GM19193 (cell line): ENCODE measurements around the gene ZSCAN5A.

Experiments
- POLR2A ChIP-seq: IDR thresholded peaks from 4 replicates; pipeline ENCODE4 v1.6.1; 2011; ENCODE audit not compliant: insufficient read depth, insufficient read length; ENCODE audit errors: extremely low read depth

The ZSCAN5A gene

GRCh38 chr19:56317749-56318148, 3.1 kb upstream of the ZSCAN5A start:
- no peak for TF ChIP-seq POLR2A

- TF ChIP-seq POLR2A, result no peak
Observed at GRCh38 chr19:56316728-56317127, 2.1 kb upstream of the ZSCAN5A start.

GRCh38 chr19:56315077-56315828, 614 bp upstream of the ZSCAN5A start:
- no peak for TF ChIP-seq POLR2A

GRCh38 chr19:56314018-56314380, 640 bp downstream of the ZSCAN5A start:
- TF ChIP-seq POLR2A, result no peak

GRCh38 chr19:56312787-56313657, 1.6 kb downstream of the ZSCAN5A start:
- TF ChIP-seq POLR2A, result no peak

- no peak for TF ChIP-seq POLR2A
Observed at GRCh38 chr19:56312342-56312741, 2.3 kb downstream of the ZSCAN5A start.

- no peak for TF ChIP-seq POLR2A
Observed at GRCh38 chr19:56310462-56310861, 4.2 kb downstream of the ZSCAN5A start.

- TF ChIP-seq POLR2A, result no peak
Observed at GRCh38 chr19:56309511-56310185, 5.0 kb downstream of the ZSCAN5A start.

GRCh38 chr19:56308792-56309191, 5.8 kb downstream of the ZSCAN5A start:
- no peak for TF ChIP-seq POLR2A

GRCh38 chr19:56306016-56306415, 8.6 kb downstream of the ZSCAN5A start:
- TF ChIP-seq POLR2A, result no peak

GRCh38 chr19:56304243-56304642, 10.4 kb downstream of the ZSCAN5A start:
- TF ChIP-seq POLR2A, result no peak

GRCh38 chr19:56301886-56302620, 12.6 kb downstream of the ZSCAN5A start:
- TF ChIP-seq POLR2A, result no peak

- no peak for TF ChIP-seq POLR2A
Observed at GRCh38 chr19:56301155-56301554, 13.5 kb downstream of the ZSCAN5A start.

- TF ChIP-seq POLR2A, result no peak
Observed at GRCh38 chr19:56299688-56300087, 15.0 kb downstream of the ZSCAN5A start.

GRCh38 chr19:56297010-56297409, 17.6 kb downstream of the ZSCAN5A start:
- no peak for TF ChIP-seq POLR2A
